ENCODE results near the gene HOMER2. TPM values are rescaled to one million over a fixed set of nuclear protein-coding genes. Genes with fewer than 3 reads are reported as not detected.

HOMER2 gene
- total RNA-seq, 1 experiment from 2014 or later: 49.4 TPM

DNA sequence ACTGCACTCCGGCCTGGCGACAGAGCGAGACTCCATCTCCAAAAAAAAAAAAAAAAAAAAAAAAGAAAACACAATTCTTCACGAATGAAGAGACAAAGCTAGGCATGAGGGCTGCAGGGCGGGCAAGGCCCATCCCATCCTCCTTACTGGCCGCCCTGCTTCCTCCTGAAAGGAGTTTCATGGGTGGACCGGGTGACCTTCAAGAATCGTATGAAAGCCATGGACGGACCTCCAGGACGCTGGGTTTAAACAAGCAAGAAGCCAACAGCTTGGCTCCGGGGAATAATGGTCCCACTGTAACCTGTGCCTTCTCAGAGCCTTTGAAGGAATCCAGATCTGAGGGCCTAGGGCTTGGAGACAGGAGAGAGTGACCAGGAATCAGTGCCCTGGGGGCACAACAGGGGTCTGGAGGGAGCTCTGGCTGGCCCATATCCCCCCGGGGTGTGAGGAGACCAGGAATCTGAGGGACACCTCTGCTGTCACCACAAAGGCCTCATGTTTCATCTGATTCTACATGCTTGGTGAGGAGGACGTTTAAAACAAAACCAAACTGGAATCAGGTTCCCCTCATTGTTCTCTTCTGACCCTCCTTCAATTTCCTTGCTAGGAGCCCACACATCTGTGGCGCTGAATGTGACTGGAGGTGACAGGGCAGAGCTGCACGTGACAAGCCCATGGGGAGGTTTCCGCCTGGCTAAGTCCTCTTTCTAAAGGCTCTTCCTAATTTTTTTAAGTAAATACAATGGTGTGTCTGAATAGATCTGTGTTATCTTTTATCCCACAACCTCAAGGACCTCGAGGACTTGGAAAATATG, 97.0 kb downstream of the HOMER2 start:
- Mint-ChIP-seq H3K36me3 (ENCODE audit: insufficient read depth, unreplicated experiment) (peaks cover 6% of the 10 kb centered on the region), H3K4me3 (ENCODE audit: low read depth, unreplicated experiment) (no peak overlapping the region), H3K4me1 (ENCODE audit: low read depth, unreplicated experiment) (no peaks in the 10 kb centered on the region), H3K27me3 (ENCODE audit: unreplicated experiment) (no peaks in the 10 kb centered on the region), H3K27ac (ENCODE audit: unreplicated experiment) (no peak overlapping the region), H3K9me3 (ENCODE audit: low read depth, unreplicated experiment) (no peaks in the 10 kb centered on the region)
- intact Hi-C loops (cut with micrococcal nuclease; ENCODE audit: unreplicated experiment): no loop called here
- TF ChIP-seq CTCF (IDR thresholded peaks at IDR 0.05; ENCODE audit: unreplicated experiment): no peak
- no peak for DNase-seq
- CTCF ChIA-PET: no interaction called here
- BruUV-seq (replicated peaks): no TSS peak

GRCh38 chr15:82854554-82854953, 98.0 kb downstream of the HOMER2 start:
- Mint-ChIP-seq H3K27me3 (ENCODE audit: unreplicated experiment) (no peaks in the 10 kb centered on the region), H3K4me1 (ENCODE audit: low read depth, unreplicated experiment) (no peaks in the 10 kb centered on the region), H3K36me3 (ENCODE audit: insufficient read depth, unreplicated experiment) (peaks cover 14% of the 10 kb centered on the region), H3K27ac (ENCODE audit: unreplicated experiment) (no peak overlapping the region), H3K4me3 (ENCODE audit: low read depth, unreplicated experiment) (no peak overlapping the region), H3K9me3 (ENCODE audit: low read depth, unreplicated experiment) (no peaks in the 10 kb centered on the region)
- intact Hi-C loops (cut with micrococcal nuclease; ENCODE audit: unreplicated experiment): no loop called here
- no peak for TF ChIP-seq CTCF (IDR thresholded peaks at IDR 0.05; ENCODE audit: unreplicated experiment)
- BruUV-seq (replicated peaks): no TSS peak
- DNase-seq: no peak
- CTCF ChIA-PET: no interaction called here

- DNase-seq: no peak
- CTCF ChIA-PET: no interaction called here
- Mint-ChIP-seq H3K9me3 (ENCODE audit: low read depth, unreplicated experiment) (no peaks in the 10 kb centered on the region), H3K4me3 (ENCODE audit: low read depth, unreplicated experiment) (no peak overlapping the region), H3K27ac (ENCODE audit: unreplicated experiment) (no peak overlapping the region), H3K27me3 (ENCODE audit: unreplicated experiment) (no peaks in the 10 kb centered on the region), H3K4me1 (ENCODE audit: low read depth, unreplicated experiment) (no peaks in the 10 kb centered on the region), H3K36me3 (ENCODE audit: insufficient read depth, unreplicated experiment) (peaks cover 10% of the 10 kb centered on the region)
- TF ChIP-seq CTCF (IDR thresholded peaks at IDR 0.05; ENCODE audit: unreplicated experiment): no peak
- intact Hi-C loops (cut with micrococcal nuclease; ENCODE audit: unreplicated experiment): no loop called here
- no TSS peak for BruUV-seq (replicated peaks)
Observed at GRCh38 chr15:82852941-82853561, 99.5 kb downstream of the HOMER2 start.

- H3K27ac Mint-ChIP-seq (ENCODE audit: unreplicated experiment): no peak overlapping the region
- no peak for TF ChIP-seq CTCF (IDR thresholded peaks at IDR 0.05; ENCODE audit: unreplicated experiment)
- no peaks in the 10 kb centered on the region for H3K4me1 Mint-ChIP-seq (ENCODE audit: low read depth, unreplicated experiment)
- no peak overlapping the region for H3K4me3 Mint-ChIP-seq (ENCODE audit: low read depth, unreplicated experiment)
- peaks cover 10% of the 10 kb centered on the region for H3K36me3 Mint-ChIP-seq (ENCODE audit: insufficient read depth, unreplicated experiment)
- no peak for DNase-seq
- intact Hi-C loops (cut with micrococcal nuclease; ENCODE audit: unreplicated experiment): loop anchor here (2.0 kb wide), 1 partner anchor 135 kb away; the partner anchor contains the start of gene RAMAC
- H3K27me3 Mint-ChIP-seq (ENCODE audit: unreplicated experiment): no peaks in the 10 kb centered on the region
- CTCF ChIA-PET: interaction anchor here (0.5 to 1.1 kb wide), 2 partner anchors 10 to 134 kb away, joined by 3 to 4 read pairs; partner anchors contain the start of gene RAMAC
- no TSS peak for BruUV-seq (replicated peaks)
- H3K9me3 Mint-ChIP-seq (ENCODE audit: low read depth, unreplicated experiment): no peaks in the 10 kb centered on the region
Observed at GRCh38 chr15:82851981-82852511, 100.5 kb downstream of the HOMER2 start.

Measured in Calu3 (cell line).